Chondrocyte (in vitro differentiated cells): Measurements from ENCODE around the gene GRK3. TPM values are rescaled to one million over a fixed set of nuclear protein-coding genes. Genes with fewer than 3 reads are reported as not detected.

ENCODE experiments used
- DNase-seq: peaks from one replicate; pipeline ENCODE4 v3.0.0; 2021; ENCODE audit warnings: mixed read lengths, low spot score
- H3K27ac Mint-ChIP-seq: one replicate; pipeline ENCODE4 v1.8.0; 2021; ENCODE audit warnings: mild to moderate bottlenecking, moderate library complexity, mixed read lengths; ENCODE audit not compliant: unreplicated experiment
- H3K27me3 Mint-ChIP-seq: 2 replicates; pipeline ENCODE4 v1.8.0; 2021; ENCODE audit warnings: low read depth, mixed read lengths
- H3K36me3 Mint-ChIP-seq: 2 replicates; pipeline ENCODE4 v1.8.0; 2021; ENCODE audit warnings: low read depth, mixed read lengths
- H3K4me1 Mint-ChIP-seq: 2 replicates; pipeline ENCODE4 v1.8.0; 2021; ENCODE audit warnings: low read depth, mild to moderate bottlenecking, mixed read lengths
- H3K4me3 Mint-ChIP-seq: one replicate; pipeline ENCODE4 v1.8.0; 2021; ENCODE audit warnings: mild to moderate bottlenecking, moderate library complexity, mixed read lengths; ENCODE audit not compliant: unreplicated experiment
- H3K9me3 Mint-ChIP-seq: 2 replicates; pipeline ENCODE4 v1.8.0; 2021; ENCODE audit warnings: low read depth, mixed read lengths
- total RNA-seq: library from RNA; stranded (reverse); gene quantifications from 3 replicates; pipeline ENCODE4 v1.2.1, GENCODE V29; 2021
- TF ChIP-seq, protein P1 (sequence below): fragments of 200-600 bp; sonication (generic); IDR thresholded peaks from 2 replicates; pipeline ENCODE4 v1.5.0; 2021; ENCODE audit warnings: antibody characterized with exemption, mild to moderate bottlenecking, moderate library complexity

The GRK3 gene
- total RNA-seq, 1 donor from 2014 or later, result 2.0 TPM

DNA sequence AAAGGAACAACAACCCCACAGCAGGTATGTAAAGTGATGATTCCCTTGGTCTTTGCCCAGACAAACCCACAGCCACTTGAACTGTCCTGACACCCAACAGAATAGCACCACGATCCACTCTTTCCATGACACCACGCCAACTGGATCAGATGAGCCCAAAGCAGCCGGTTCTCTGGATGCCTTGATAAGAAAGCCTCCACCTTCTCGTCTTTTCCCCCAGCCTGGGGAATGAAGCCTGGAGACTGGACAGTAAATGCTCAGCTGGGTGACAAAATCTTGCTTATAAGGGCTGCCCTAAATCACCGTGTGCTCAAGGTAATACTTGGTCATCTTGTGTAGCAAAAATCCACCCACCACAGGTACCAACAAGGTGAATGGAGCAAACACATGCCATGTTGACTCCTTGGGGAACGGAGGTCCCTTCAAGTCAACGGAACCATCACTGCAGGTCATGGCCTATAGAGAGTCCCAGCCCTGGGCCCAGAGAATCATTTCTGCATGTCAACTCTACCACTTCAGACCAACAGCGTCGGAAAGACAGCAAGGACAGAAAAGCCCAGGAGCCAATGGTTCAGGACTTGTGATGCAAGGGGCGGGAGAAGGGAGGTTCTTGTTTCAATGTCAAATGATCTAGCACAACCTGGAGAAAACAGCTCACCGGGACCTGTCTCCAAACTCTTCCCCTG is 175.3 kb downstream of the GRK3 start:
- Mint-ChIP-seq H3K36me3 (no peaks in the 10 kb centered on the region), H3K9me3 (no peaks in the 10 kb centered on the region), H3K27me3 (peaks cover 1% of the 10 kb centered on the region), H3K27ac (no peak overlapping the region), H3K4me1 (peaks cover 6% of the 10 kb centered on the region), H3K4me3 (no peak overlapping the region)
- TF ChIP-seq, protein P1, sequence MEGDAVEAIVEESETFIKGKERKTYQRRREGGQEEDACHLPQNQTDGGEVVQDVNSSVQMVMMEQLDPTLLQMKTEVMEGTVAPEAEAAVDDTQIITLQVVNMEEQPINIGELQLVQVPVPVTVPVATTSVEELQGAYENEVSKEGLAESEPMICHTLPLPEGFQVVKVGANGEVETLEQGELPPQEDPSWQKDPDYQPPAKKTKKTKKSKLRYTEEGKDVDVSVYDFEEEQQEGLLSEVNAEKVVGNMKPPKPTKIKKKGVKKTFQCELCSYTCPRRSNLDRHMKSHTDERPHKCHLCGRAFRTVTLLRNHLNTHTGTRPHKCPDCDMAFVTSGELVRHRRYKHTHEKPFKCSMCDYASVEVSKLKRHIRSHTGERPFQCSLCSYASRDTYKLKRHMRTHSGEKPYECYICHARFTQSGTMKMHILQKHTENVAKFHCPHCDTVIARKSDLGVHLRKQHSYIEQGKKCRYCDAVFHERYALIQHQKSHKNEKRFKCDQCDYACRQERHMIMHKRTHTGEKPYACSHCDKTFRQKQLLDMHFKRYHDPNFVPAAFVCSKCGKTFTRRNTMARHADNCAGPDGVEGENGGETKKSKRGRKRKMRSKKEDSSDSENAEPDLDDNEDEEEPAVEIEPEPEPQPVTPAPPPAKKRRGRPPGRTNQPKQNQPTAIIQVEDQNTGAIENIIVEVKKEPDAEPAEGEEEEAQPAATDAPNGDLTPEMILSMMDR, result no peak
- DNase-seq, result no peak

DNA sequence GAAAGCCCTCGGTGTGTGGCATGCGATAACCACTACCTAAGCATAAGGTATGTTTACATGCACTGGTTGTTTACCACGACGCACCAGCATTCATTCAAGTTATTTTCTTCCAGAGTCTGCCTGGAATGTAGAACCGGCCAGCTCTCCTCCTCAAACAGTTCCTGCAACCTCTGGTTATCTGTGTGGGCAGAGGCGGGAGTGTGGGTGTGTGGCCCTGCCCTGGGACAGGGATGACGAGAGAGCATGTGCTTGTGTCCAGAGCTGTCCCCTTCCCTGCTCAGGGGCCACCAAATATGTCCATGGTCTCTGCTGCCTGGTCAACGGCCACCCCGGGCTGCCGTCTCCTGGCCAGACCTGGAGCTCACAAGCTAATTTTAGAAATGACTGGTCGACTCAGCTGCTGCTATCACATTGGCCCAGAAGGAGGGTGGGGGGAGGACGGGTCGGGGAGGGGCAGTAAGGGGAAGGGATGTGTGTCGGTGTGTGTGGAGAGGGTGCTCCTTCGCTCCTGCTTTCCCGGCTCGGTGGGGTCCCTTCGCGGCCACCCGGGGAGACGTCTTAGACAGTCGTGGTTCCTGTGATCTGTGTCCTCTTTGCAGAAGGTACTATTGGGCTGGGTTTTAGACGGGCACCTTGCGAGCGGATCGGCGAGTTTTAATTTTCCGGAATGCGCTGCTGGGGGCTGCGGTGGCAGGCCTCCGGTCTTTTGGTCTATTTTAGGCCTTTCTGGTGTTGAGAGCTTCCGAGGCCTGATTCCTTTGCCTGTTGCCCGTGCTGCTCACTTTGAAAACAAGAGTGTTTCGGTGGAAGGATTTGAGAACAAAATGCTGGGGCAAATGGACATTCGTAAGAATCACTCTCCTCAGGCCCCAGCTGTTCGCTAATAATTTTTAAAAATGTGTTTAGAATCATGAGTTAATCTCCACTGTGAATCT is 177.5 kb downstream of the GRK3 start, which contains the start of gene MYO18B:
Gene MYO18B, plus strand, starts transcription at position 497 of the 935 bp plus-strand sequence. CDS start 18,905 bp downstream, outside the sequence.
- no peak for DNase-seq
- TF ChIP-seq, protein P1, result no peak
- Mint-ChIP-seq H3K4me3 (no peak within 1 kb of the TSS), H3K36me3 (no peaks in the 10 kb centered on the region), H3K27ac (no peak within 1 kb of the TSS), H3K4me1 (peaks cover 9% of the 10 kb centered on the region), H3K9me3 (no peaks in the 10 kb centered on the region), H3K27me3 (peaks cover 1% of the 10 kb centered on the region)

DNA sequence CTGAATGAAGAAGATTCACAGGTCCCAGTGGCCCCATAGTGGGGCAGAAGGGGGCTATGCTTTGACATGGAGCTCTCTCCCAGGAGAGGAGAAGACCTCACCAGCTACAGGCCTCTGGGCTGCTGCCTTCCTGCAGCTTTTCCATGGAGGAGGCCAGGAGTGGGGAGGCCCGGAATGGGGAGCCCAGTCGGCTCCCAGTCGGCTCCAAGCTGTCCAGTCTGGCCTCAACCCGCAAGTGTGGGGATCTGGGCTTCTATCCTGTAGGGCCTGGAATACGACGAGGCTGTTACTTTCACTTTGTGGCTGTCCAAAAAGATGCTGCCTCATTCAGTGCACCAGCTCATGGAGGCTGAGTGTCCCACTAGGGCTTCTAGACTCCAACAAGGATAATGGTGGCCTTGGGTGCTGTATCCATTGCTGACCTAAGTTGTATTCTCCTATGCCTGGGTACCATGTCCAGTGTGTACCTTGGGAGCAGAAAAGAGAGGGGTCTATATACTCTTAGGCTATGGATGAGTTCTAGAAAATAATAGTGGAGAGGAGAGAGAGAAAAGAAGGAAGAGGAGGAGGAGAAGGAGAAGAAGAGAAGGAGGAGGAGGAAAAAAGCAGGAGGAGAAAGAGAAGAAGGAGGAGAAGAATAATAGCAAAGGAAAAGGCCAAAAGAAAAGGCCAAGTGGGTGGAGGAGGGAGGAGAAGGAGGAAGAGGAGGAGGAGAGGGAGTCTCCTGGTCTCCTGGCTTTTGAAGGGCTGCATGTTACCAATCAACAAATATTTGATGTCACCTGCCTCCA is 178.6 kb downstream of the GRK3 start:
- no peaks in the 10 kb centered on the region for H3K9me3 Mint-ChIP-seq
- no peak overlapping the region for H3K4me3 Mint-ChIP-seq
- peaks cover 19% of the 10 kb centered on the region for H3K4me1 Mint-ChIP-seq
- no peak overlapping the region for H3K27ac Mint-ChIP-seq
- H3K27me3 Mint-ChIP-seq, result peaks cover 1% of the 10 kb centered on the region
- TF ChIP-seq, protein P1, result no peak
- DNase-seq, result no peak
- no peaks in the 10 kb centered on the region for H3K36me3 Mint-ChIP-seq

DNA sequence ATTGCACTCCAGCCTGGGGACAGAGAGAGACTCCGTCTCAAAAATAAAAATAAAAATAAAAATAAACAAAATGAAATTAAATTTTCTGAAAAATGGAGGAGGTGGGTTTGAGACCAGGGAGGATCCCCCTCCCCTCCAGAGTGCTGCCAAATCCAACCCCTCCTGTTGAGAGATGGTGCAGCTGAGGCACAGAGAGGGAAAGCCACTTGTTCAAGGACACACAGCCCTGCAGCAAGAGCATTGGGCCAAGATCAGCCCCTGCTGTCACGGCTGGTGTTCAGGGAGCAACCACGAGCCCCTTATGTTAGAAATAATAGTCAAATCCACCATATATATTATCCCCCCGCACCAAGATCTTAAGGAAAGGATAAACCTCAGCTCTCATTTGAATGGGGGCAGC is 180.2 kb downstream of the GRK3 start:
- no peak overlapping the region for H3K4me3 Mint-ChIP-seq
- no peaks in the 10 kb centered on the region for H3K36me3 Mint-ChIP-seq
- no peaks in the 10 kb centered on the region for H3K27me3 Mint-ChIP-seq
- no peak for DNase-seq
- H3K27ac Mint-ChIP-seq, result no peak overlapping the region
- H3K4me1 Mint-ChIP-seq, result peaks cover 19% of the 10 kb centered on the region
- H3K9me3 Mint-ChIP-seq, result no peaks in the 10 kb centered on the region
- TF ChIP-seq, protein P1, result no peak
